ENCODE results near the gene ATXN7L2. TPM values are rescaled to one million over a fixed set of nuclear protein-coding genes. Genes with fewer than 3 reads are reported as not detected.

Gene ATXN7L2
- 9.3 and 9.8 TPM in 2 replicates for total RNA-seq (2021; fragmentation: NEBNext Ultra II Directional; extraction: Animal tissue kit (Norgen Biotek cat#: 25700))
- 8.1 and 12.3 TPM in 2 replicates for polyA plus RNA-seq (2011; rRNA removed)
- polyA plus RNA-seq (2011; cell fraction: cytosol; rRNA removed), result 7.1 TPM
- 25.0 TPM for polyA plus RNA-seq (2011; cell fraction: nucleus; rRNA removed)
- polyA plus RNA-seq (2012, experiment 1 of 2), result 5.3 to 9.0 TPM (median 7.8 TPM) in 4 replicates
- 5.1 TPM for polyA plus RNA-seq (2012, experiment 2 of 2)
- polyA plus RNA-seq (2013, experiment 1 of 2), result 8.4 TPM
- 7.4 TPM for polyA plus RNA-seq (2013, experiment 2 of 2)
- 2.4 and 3.4 TPM in 2 replicates for polyA minus RNA-seq (2011; rRNA and poly(A)+ RNA removed)
- polyA minus RNA-seq (2011; cell fraction: cytosol; rRNA and poly(A)+ RNA removed), result 6.5 TPM
- 9.7 TPM for polyA minus RNA-seq (2011; cell fraction: nucleus; rRNA and poly(A)+ RNA removed)
- long read RNA-seq, experiment 1, partial matches to known transcripts, result 4 of 7 reads
- long read RNA-seq, experiment 1, other reads (novel, unspliced or antisense), result 3 of 7 reads
- long read RNA-seq, experiment 2, partial matches to known transcripts, result 0 of 6 reads
- long read RNA-seq, experiment 2, other reads (novel, unspliced or antisense), result 6 of 6 reads

DNA sequence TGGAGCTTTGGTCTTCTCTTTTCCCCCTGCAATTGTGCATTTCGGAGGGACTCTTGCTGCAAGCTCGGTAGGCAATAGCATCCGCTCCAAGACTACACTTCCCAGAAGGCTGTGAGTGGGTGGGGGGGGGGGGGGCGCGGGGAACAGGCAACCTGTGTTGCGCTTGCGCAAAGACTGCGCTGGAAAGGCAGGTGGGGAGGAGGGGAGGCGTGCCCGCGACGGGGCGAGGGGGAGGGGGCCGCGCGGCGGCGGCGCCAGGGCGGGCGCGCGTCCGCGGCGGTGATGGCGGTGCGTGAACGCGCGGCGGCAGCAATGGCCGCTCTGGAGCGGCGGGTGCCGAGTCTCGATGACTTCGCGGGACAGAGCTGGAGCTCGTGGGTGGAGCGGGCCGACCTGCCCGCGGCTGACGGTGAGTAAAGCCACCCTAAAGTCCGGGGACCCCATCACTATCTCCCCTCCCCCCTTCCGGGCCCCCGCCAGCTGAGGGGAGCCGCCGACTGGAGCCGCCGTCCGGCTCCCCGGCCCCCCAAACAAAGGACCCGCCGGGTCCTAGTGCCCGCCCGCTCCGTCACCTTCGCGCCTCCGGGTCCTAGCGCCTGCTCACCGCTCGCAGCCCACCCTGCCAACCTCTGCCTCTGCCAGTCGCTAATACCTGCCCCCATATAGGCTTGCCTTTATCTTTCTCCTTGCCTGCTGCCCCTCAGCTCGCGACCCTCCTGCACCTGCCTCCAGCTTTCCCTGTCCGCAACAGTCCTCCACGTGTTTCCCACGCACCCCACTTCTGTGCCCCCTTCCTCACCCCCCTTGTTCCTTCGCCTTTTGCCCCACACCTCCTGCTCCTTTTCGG, at the start of gene ATXN7L2:
Gene ATXN7L2 (plus strand): TSS at position 234 of the 847 bp plus-strand sequence. CDS start 49 bp downstream, at position 283.
- H2AFZ ChIP-seq (ENCODE audit: low read length), result peak within 1 kb of the TSS; percentile 100; the same call in 1 of the 2 replicates
- peak within 1 kb of the TSS; percentile 95 for H3K27ac ChIP-seq (ENCODE audit: low read depth, low read length)
- POLR2A ChIA-PET (ENCODE audit: partially characterized antibody), result interaction anchor here (0.6 to 3.1 kb wide), 9 partner anchors 10 to 178 kb away, joined by 3 to 17 read pairs (median 5); partner anchors contain the start of genes AMIGO1, CYB561D1 and PSMA5
- TF ChIP-seq NRF1 (IDR thresholded peaks at IDR 0.05; ENCODE audit: low read depth, low read length) (peak; percentile 44), CEBPB (IDR thresholded peaks at IDR 0.05; ENCODE audit: low read depth, low read length) (no peak), PHF8 (conservative IDR thresholded peaks at IDR 0.05; ENCODE audit: low read depth, low read length) (peak; percentile 99), SP4 (IDR thresholded peaks at IDR 0.05; ENCODE audit: low read length) (0 out of 2 replicates have a peak, but pooled peaks have one; percentile 67), SRF (IDR thresholded peaks at IDR 0.05; ENCODE audit: low read depth, low read length) (no peak), RNF2 (IDR thresholded peaks at IDR 0.05; ENCODE audit: borderline replicate concordance, low read depth, low read length, missing control alignments, poor library complexity, severe bottlenecking) (no peak), EGR1 (IDR thresholded peaks at IDR 0.05; ENCODE audit: borderline replicate concordance, low read depth, low read length) (peak; percentile 99), GTF2F1 (IDR thresholded peaks at IDR 0.05; ENCODE audit: borderline replicate concordance, low read depth, low read length) (no peak)

More for the DNA sequence above, at the start of gene ATXN7L2:
- Histone ChIP-seq H3K36me3 (ENCODE audit: control insufficient read depth in 2 of 4, insufficient read depth in 4 of 4, low read length in 3 of 4) (no peaks in the 10 kb centered on the region), H3K4me2 (ENCODE audit: insufficient read depth in 1 of 2, low read depth in 2 of 2, low read length in 2 of 2) (peak within 1 kb of the TSS; percentile 94 to 99), H3K9ac (replicated peaks in 1 of 4; ENCODE audit: extremely low read depth in 1 of 4, low read depth in 3 of 4, low read length in 3 of 4) (peak within 1 kb of the TSS; percentile 77 to 94 (median 89)), H2BK5ac (ENCODE audit: low read depth, low read length) (peak within 1 kb of the TSS; percentile 95), H4K8ac (ENCODE audit: extremely low read depth, insufficient read depth, low read length) (peak within 1 kb of the TSS; percentile 99), H3K18ac (ENCODE audit: extremely low read depth, low read length) (peak within 1 kb of the TSS; percentile 97), H2BK12ac (ENCODE audit: low read depth, low read length) (peak within 1 kb of the TSS; percentile 77; the same call in 1 of the 2 replicates), H2BK120ac (replicated peaks; ENCODE audit: low read depth, low read length) (peak within 1 kb of the TSS; percentile 66), H2AK5ac (ENCODE audit: low read depth, low read length) (no peak within 1 kb of the TSS), H3K79me2 (ENCODE audit: control insufficient read depth in 1 of 2, insufficient read depth in 2 of 2, low read length in 2 of 2) (no peaks in the 10 kb centered on the region), H3K4me3 (ENCODE audit: extremely low read depth in 1 of 4, insufficient read depth in 2 of 4, low read depth in 3 of 4, low read length in 4 of 4) (peak within 1 kb of the TSS; percentile 63 to 97 (median 92)), H3K27me3 (replicated peaks in 1 of 4; ENCODE audit: control insufficient read depth in 3 of 4, extremely low read depth in 1 of 4, insufficient read depth in 3 of 4, low read length in 3 of 4) (peaks cover 0 to 5% (median 0%) of the 10 kb centered on the region in 4 experiments; a peak in 1 of 7 replicates), H3K79me1 (ENCODE audit: low read depth, low read length) (no peaks in the 10 kb centered on the region), H3K4me1 (replicated peaks in 1 of 4; ENCODE audit: control insufficient read depth in 3 of 4, insufficient read depth in 4 of 4, low read length in 3 of 4) (peaks cover 0 to 9% (median 2%) of the 10 kb centered on the region in 4 experiments; a peak in 3 of 7 replicates), H4K5ac (ENCODE audit: insufficient read length, low read depth, low read length) (peak within 1 kb of the TSS; percentile 92), H3K4ac (replicated peaks; ENCODE audit: insufficient read length, low read depth, low read length) (peak within 1 kb of the TSS; percentile 76), H3K23me2 (ENCODE audit: low read depth, low read length) (peaks cover 16% of the 10 kb centered on the region), H3K56ac (replicated peaks; ENCODE audit: insufficient read length, low read depth, low read length) (peak within 1 kb of the TSS; percentile 90), H2BK15ac (ENCODE audit: low read length) (peak within 1 kb of the TSS; percentile 99; the same call in 1 of the 2 replicates), H3K9me3 (ENCODE audit: insufficient read depth in 2 of 2, low read depth in 1 of 2, low read length in 1 of 2) (no peaks in the 10 kb centered on the region), H4K91ac (replicated peaks; ENCODE audit: insufficient read length, low read length) (peak within 1 kb of the TSS; percentile 69), H4K20me1 (replicated peaks in 1 of 2; ENCODE audit: control insufficient read depth in 1 of 2, insufficient read depth in 2 of 2, low read length in 2 of 2) (no peaks in the 10 kb centered on the region), H3K23ac (ENCODE audit: insufficient read length) (no peak within 1 kb of the TSS), H3K14ac (ENCODE audit: insufficient read length) (no peak within 1 kb of the TSS), H2BK20ac (ENCODE audit: low read length) (peak within 1 kb of the TSS; percentile 61; the same call in 1 of the 2 replicates)
- WGBS, 2 experiments (ENCODE audit: extremely low coverage in 1 of 2, insufficient coverage in 1 of 2, insufficient read length in 1 of 2, insufficient replicate concordance in 2 of 2, low coverage in 1 of 2, low lambda C conversion rate in 2 of 2, missing lambda C conversion rate in 1 of 2), result 5% methylated on average over 18 of the region's 73 CpGs; no CpG with 5 or more reads in 1 of the 2 experiments
- CTCF ChIA-PET (ENCODE audit: partially characterized antibody), result interaction anchor here (0.6 to 43.7 kb wide), 11 partner anchors 8 to 293 kb away, joined by 3 to 1755 read pairs (median 4); partner anchors contain the start of genes AMIGO1, CYB561D1 and GPR61
- no peak for FAIRE-seq
- peak in 1 of 2 experiments; percentile 91 for DNase-seq (ENCODE audit: low read depth in 1 of 2, low spot score in 2 of 2)
